ENCODE results near the gene SBK3. TPM values are rescaled to one million over a fixed set of nuclear protein-coding genes. Genes with fewer than 3 reads are reported as not detected.
"Not testable (repeated sequence)": the region's sequence is repeated elsewhere in the genome, so short reads cannot be mapped to it uniquely, and the experiment has no call there.

SBK3 gene
- polyA plus RNA-seq, 1 of the 3 experiments (the other 2 are of a cell fraction): 0.03 TPM

DNA sequence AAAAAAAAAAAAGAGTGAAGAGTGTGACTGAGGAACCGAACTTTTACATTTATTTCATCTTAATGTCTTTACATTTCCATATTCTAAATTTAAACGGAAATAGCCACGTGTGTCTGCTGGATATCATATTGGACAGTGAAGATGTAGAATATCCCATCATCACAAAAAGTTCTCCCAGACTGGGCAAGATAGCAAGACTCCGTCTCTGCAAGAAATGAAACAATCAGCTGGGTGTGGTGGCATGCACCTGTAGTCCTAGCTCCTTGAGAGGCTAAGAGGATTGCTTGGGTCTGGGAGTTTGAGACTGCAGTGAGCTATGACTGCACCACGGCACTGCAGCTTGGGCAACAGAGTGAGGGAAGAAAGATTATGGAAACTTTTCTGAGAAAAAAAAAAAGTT, 31.4 kb upstream of the SBK3 start:
- DNase-seq: no peak
- Histone ChIP-seq H3K27ac (ENCODE audit: low read depth in 2 of 2, low read length in 1 of 2) (no peak overlapping the region), H3K27me3 (ENCODE audit: insufficient read depth) (no peaks in the 10 kb centered on the region), H3K36me3 (replicated peaks in 1 of 2; ENCODE audit: control insufficient read depth in 1 of 2, insufficient read depth in 2 of 2, low read length in 1 of 2) (peaks cover 0 to 10% of the 10 kb centered on the region in 2 experiments), H3K79me2 (ENCODE audit: insufficient read depth) (peaks cover 20% of the 10 kb centered on the region), H3K9me2 (no peaks in the 10 kb centered on the region), H3K4me2 (no peak overlapping the region), H3K9me3 (no peaks in the 10 kb centered on the region), H3K4me3 (ENCODE audit: low read depth in 2 of 2, low read length in 1 of 2) (no peak overlapping the region), H3K9ac (no peak overlapping the region), H2AFZ (ENCODE audit: low read depth) (no peak overlapping the region), H3K4me1 (ENCODE audit: control insufficient read depth in 1 of 2, insufficient read depth in 2 of 2, low read depth in 1 of 2, low read length in 1 of 2) (peaks cover 0 to 11% of the 10 kb centered on the region in 2 experiments; a peak in 1 of 4 replicates), H3F3A (replicated peaks; ENCODE audit: insufficient read depth) (no peaks in the 10 kb centered on the region), H4K20me1 (ENCODE audit: insufficient read depth) (no peaks in the 10 kb centered on the region)
- TF ChIP-seq MEF2A (IDR thresholded peaks at IDR 0.05; ENCODE audit: borderline replicate concordance, low read depth): no peak
- no peak for TF ChIP-seq CTCF (IDR thresholded peaks at IDR 0.05)
- no peak for TF ChIP-seq ELF1 (IDR thresholded peaks at IDR 0.05)
- TF ChIP-seq RFX5 (IDR thresholded peaks at IDR 0.05; ENCODE audit: low read length): no peak
- no peak for TF ChIP-seq NFIC (IDR thresholded peaks at IDR 0.05; ENCODE audit: borderline replicate concordance)
- no peak for TF ChIP-seq SIN3A (IDR thresholded peaks at IDR 0.05; ENCODE audit: borderline replicate concordance, low read depth, low read length)
- TF ChIP-seq YY1 (IDR thresholded peaks at IDR 0.05; ENCODE audit: low read depth): no peak
- no peak for TF ChIP-seq USF2 (IDR thresholded peaks at IDR 0.05; ENCODE audit: borderline replicate concordance, low read depth, low read length)
- no peak for TF ChIP-seq EZH2phosphoT487 (IDR thresholded peaks at IDR 0.05; ENCODE audit: borderline replicate concordance, low read depth)
- no peak for TF ChIP-seq CHD2 (IDR thresholded peaks at IDR 0.05; ENCODE audit: low read length, partially characterized antibody)
- TF ChIP-seq FOXJ3 (CRISPR knock-in tag; IDR thresholded peaks at IDR 0.05): no peak
- no peak for TF ChIP-seq RCOR1 (IDR thresholded peaks at IDR 0.05; ENCODE audit: low read length)
- no peak for TF ChIP-seq EP300 (IDR thresholded peaks at IDR 0.05; ENCODE audit: borderline replicate concordance in 1 of 2, low read depth in 1 of 2, low read length in 1 of 2)
- TF ChIP-seq TCF12 (IDR thresholded peaks at IDR 0.05): no peak
- no peak for TF ChIP-seq RXRA (IDR thresholded peaks at IDR 0.05; ENCODE audit: borderline replicate concordance, low read depth)
- no peak for TF ChIP-seq NRF1 (IDR thresholded peaks at IDR 0.05; ENCODE audit: low read depth, low read length)
- TF ChIP-seq, protein P1, sequence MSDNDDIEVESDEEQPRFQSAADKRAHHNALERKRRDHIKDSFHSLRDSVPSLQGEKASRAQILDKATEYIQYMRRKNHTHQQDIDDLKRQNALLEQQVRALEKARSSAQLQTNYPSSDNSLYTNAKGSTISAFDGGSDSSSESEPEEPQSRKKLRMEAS (IDR thresholded peaks at IDR 0.05; ENCODE audit: low read depth): no peak
- no peak for TF ChIP-seq SMC3 (IDR thresholded peaks at IDR 0.05; ENCODE audit: low read depth, low read length)
- 92% methylated on average over 5 of the region's 5 CpGs for WGBS (ENCODE audit: low lambda C conversion rate)
- ChIA-PET CTCF (interaction anchor here (0.9 kb wide), 1 partner anchor 109 kb away, joined by 3 read pairs; no protein-coding TSS in a partner anchor), POLR2A (interaction anchor here (0.6 to 0.7 kb wide), 2 partner anchors 23 to 69 kb away, joined by 4 read pairs; partner anchors contain the start of gene ZNF524)

DNA sequence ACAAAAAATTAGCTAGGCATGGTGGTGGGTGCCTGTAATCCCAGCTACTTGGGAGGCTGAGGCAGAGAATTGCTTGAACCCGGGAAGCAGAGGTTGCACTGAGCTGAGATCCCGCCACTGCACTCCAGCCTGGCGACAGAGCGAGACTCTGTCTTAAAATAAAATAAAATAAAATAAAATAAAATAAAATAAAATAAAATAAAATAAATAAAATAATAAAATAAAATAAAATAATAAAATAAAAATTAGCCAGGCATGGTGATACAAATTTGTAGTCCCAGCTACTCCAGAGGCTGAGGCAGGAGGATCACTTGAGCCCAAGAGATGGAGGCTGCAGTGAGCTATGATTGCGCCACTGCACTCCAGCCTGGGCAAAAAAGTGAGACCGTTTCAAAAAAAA, 28.6 kb upstream of the SBK3 start:
- 90% methylated on average over 6 of the region's 6 CpGs for WGBS (ENCODE audit: low lambda C conversion rate)
- POLR2A ChIA-PET: interaction anchor here (0.6 kb wide), 1 partner anchor 50 kb away, joined by 3 read pairs; no protein-coding TSS in a partner anchor
- CTCF ChIA-PET: interaction anchor here (0.8 to 1.3 kb wide), 5 partner anchors 10 to 70 kb away, joined by 3 read pairs; no protein-coding TSS in a partner anchor

GRCh38 chr19:55569477-55569876, 24.1 kb upstream of the SBK3 start:
- H3F3A ChIP-seq (replicated peaks; ENCODE audit: insufficient read depth); POLR2A ChIA-PET; H3K36me3 ChIP-seq (replicated peaks in 1 of 2; ENCODE audit: control insufficient read depth in 1 of 2, insufficient read depth in 2 of 2, low read length in 1 of 2); H3K4me2 ChIP-seq; H3K4me3 ChIP-seq (ENCODE audit: low read depth in 2 of 2, low read length in 1 of 2); CTCF ChIA-PET; H3K9me2 ChIP-seq; H2AFZ ChIP-seq (ENCODE audit: low read depth); H3K27me3 ChIP-seq (ENCODE audit: insufficient read depth); H3K27ac ChIP-seq (ENCODE audit: low read depth in 2 of 2, low read length in 1 of 2); DNase-seq; H3K9me3 ChIP-seq; H3K9ac ChIP-seq; H3K79me2 ChIP-seq (ENCODE audit: insufficient read depth); H4K20me1 ChIP-seq (ENCODE audit: insufficient read depth); H3K4me1 ChIP-seq (ENCODE audit: control insufficient read depth in 1 of 2, insufficient read depth in 2 of 2, low read depth in 1 of 2, low read length in 1 of 2): not testable (repeated sequence)
- 53% methylated on average over 4 of the region's 5 CpGs for WGBS (ENCODE audit: low lambda C conversion rate)

More for the DNA sequence above, 28.6 kb upstream of the SBK3 start:
- H4K20me1 ChIP-seq (ENCODE audit: insufficient read depth); H2AFZ ChIP-seq (ENCODE audit: low read depth); H3K79me2 ChIP-seq (ENCODE audit: insufficient read depth); H3K27me3 ChIP-seq (ENCODE audit: insufficient read depth); H3K9me2 ChIP-seq; H3K9ac ChIP-seq; H3K36me3 ChIP-seq (replicated peaks in 1 of 2; ENCODE audit: control insufficient read depth in 1 of 2, insufficient read depth in 2 of 2, low read length in 1 of 2); H3K9me3 ChIP-seq; H3K4me3 ChIP-seq (ENCODE audit: low read depth in 2 of 2, low read length in 1 of 2); H3K4me1 ChIP-seq (ENCODE audit: control insufficient read depth in 1 of 2, insufficient read depth in 2 of 2, low read depth in 1 of 2, low read length in 1 of 2); H3F3A ChIP-seq (replicated peaks; ENCODE audit: insufficient read depth); DNase-seq; H3K4me2 ChIP-seq; H3K27ac ChIP-seq (ENCODE audit: low read depth in 2 of 2, low read length in 1 of 2): not testable (repeated sequence)
